ENCODE results near the gene MED29.
A peak's percentile ranks its signal among the peaks of the same experiment; 100 is the strongest.

Gene MED29

DNA sequence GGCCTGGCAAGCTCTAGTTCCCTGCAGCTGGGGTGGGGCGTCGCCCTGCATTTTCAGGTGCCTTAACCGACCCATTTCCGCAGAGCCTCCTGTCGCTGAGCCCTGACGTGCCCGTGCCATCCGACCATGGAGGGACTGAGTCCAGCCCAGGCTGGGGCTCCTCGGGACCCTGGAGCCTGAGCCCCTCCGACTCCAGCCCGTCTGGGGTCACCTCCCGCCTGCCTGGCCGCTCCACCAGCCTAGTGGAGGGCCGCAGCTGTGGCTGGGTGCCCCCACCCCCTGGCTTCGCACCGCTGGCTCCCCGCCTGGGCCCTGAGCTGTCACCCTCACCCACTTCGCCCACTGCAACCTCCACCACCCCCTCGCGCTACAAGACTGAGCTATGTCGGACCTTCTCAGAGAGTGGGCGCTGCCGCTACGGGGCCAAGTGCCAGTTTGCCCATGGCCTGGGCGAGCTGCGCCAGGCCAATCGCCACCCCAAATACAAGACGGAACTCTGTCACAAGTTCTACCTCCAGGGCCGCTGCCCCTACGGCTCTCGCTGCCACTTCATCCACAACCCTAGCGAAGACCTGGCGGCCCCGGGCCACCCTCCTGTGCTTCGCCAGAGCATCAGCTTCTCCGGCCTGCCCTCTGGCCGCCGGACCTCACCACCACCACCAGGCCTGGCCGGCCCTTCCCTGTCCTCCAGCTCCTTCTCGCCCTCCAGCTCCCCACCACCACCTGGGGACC, 16.6 kb downstream of the MED29 start:
- H3K27me3 ChIP-seq (ENCODE audit: insufficient read depth, low read depth) = no peaks in the 10 kb centered on the region
- no peaks in the 10 kb centered on the region for H3K36me3 ChIP-seq (ENCODE audit: insufficient read depth)
- H3K4me2 ChIP-seq = peak overlapping the region; percentile 71
- no peak overlapping the region for H2AFZ ChIP-seq (ENCODE audit: low read depth)
- no peak overlapping the region for H3K4me3 ChIP-seq (IDR thresholded peaks at IDR 0.05; ENCODE audit: insufficient read depth, low read depth, low read length)
- H3K4me1 ChIP-seq (ENCODE audit: low read depth, poor library complexity, severe bottlenecking) = peaks cover 57% of the 10 kb centered on the region
- peak overlapping the region; percentile 61 for H3K27ac ChIP-seq
- peak overlapping the region; percentile 53 for H3K9ac ChIP-seq
- TF ChIP-seq, protein P1, sequence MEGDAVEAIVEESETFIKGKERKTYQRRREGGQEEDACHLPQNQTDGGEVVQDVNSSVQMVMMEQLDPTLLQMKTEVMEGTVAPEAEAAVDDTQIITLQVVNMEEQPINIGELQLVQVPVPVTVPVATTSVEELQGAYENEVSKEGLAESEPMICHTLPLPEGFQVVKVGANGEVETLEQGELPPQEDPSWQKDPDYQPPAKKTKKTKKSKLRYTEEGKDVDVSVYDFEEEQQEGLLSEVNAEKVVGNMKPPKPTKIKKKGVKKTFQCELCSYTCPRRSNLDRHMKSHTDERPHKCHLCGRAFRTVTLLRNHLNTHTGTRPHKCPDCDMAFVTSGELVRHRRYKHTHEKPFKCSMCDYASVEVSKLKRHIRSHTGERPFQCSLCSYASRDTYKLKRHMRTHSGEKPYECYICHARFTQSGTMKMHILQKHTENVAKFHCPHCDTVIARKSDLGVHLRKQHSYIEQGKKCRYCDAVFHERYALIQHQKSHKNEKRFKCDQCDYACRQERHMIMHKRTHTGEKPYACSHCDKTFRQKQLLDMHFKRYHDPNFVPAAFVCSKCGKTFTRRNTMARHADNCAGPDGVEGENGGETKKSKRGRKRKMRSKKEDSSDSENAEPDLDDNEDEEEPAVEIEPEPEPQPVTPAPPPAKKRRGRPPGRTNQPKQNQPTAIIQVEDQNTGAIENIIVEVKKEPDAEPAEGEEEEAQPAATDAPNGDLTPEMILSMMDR (conservative IDR thresholded peaks at IDR 0.05; ENCODE audit: low read depth, low read length) = no peak
- no peaks in the 10 kb centered on the region for H4K20me1 ChIP-seq (ENCODE audit: insufficient read depth)
- H3K79me2 ChIP-seq (ENCODE audit: insufficient read depth, low read depth) = peaks cover 24% of the 10 kb centered on the region

DNA sequence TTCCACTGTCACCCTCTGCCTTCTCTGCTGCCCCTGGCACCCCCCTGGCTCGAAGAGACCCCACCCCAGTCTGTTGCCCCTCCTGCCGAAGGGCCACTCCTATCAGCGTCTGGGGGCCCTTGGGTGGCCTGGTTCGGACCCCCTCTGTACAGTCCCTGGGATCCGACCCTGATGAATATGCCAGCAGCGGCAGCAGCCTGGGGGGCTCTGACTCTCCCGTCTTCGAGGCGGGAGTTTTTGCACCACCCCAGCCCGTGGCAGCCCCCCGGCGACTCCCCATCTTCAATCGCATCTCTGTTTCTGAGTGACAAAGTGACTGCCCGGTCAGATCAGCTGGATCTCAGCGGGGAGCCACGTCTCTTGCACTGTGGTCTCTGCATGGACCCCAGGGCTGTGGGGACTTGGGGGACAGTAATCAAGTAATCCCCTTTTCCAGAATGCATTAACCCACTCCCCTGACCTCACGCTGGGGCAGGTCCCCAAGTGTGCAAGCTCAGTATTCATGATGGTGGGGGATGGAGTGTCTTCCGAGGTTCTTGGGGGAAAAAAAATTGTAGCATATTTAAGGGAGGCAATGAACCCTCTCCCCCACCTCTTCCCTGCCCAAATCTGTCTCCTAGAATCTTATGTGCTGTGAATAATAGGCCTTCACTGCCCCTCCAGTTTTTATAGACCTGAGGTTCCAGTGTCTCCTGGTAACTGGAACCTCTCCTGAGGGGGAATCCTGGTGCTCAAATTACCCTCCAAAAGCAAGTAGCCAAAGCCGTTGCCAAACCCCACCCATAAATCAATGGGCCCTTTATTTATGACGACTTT, 17.4 kb downstream of the MED29 start:
- peak overlapping the region; percentile 80; the same call in 1 of the 2 replicates for H3K9ac ChIP-seq
- no peak overlapping the region for H3K4me3 ChIP-seq (IDR thresholded peaks at IDR 0.05; ENCODE audit: insufficient read depth, low read depth, low read length)
- no peaks in the 10 kb centered on the region for H3K36me3 ChIP-seq (ENCODE audit: insufficient read depth)
- H3K27me3 ChIP-seq (ENCODE audit: insufficient read depth, low read depth) = no peaks in the 10 kb centered on the region
- H4K20me1 ChIP-seq (ENCODE audit: insufficient read depth) = no peaks in the 10 kb centered on the region
- peak overlapping the region; percentile 71 for H3K4me2 ChIP-seq
- peaks cover 49% of the 10 kb centered on the region for H3K4me1 ChIP-seq (ENCODE audit: low read depth, poor library complexity, severe bottlenecking)
- peaks cover 24% of the 10 kb centered on the region for H3K79me2 ChIP-seq (ENCODE audit: insufficient read depth, low read depth)
- peak overlapping the region; percentile 61 for H3K27ac ChIP-seq
- TF ChIP-seq, protein P1 (conservative IDR thresholded peaks at IDR 0.05; ENCODE audit: low read depth, low read length) = no peak
- no peak overlapping the region for H2AFZ ChIP-seq (ENCODE audit: low read depth)

DNA sequence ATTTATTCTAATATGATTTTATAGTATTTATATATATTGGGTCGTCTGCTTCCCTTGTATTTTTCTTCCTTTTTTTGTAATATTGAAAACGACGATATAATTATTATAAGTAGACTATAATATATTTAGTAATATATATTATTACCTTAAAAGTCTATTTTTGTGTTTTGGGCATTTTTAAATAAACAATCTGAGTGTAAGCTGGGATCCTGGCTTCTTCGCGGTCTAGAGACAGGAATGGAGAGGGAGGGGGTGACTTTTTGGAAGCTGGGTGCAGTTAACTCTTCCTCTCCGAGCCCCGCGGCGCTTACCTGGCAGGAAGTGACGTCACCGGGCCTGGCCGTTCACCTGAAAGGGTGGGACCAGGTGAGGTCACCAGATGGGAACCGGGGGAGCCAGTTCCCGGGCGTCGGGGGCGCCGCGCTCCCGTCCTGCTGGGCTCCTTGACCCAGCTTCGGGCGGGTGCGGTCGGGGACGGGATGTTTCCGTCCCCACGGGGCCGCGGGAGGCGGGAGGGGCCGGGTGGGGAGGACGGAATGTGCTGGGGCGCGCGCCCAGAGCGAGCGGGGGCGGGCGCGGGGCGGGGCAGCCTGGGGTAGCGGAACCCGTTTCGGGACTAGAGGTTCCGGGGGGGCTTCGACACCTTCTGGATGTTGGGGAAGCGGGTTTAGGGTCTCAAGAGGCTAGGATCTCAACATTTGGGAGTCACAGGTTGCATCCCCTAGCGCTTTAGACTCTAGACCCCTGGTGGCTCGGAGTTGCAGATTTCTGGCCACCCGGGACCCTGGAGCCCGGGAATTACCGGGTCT, 18.2 kb downstream of the MED29 start:
- TF ChIP-seq, protein P1 (conservative IDR thresholded peaks at IDR 0.05; ENCODE audit: low read depth, low read length) = no peak
- peaks cover 24% of the 10 kb centered on the region for H3K79me2 ChIP-seq (ENCODE audit: insufficient read depth, low read depth)
- peak overlapping the region; percentile 80 for H3K9ac ChIP-seq
- H2AFZ ChIP-seq (ENCODE audit: low read depth) = peak overlapping the region; percentile 68
- peak overlapping the region; percentile 61 for H3K27ac ChIP-seq
- no peaks in the 10 kb centered on the region for H3K36me3 ChIP-seq (ENCODE audit: insufficient read depth)
- H3K4me1 ChIP-seq (ENCODE audit: low read depth, poor library complexity, severe bottlenecking) = peaks cover 41% of the 10 kb centered on the region
- H3K27me3 ChIP-seq (ENCODE audit: insufficient read depth, low read depth) = no peaks in the 10 kb centered on the region
- H3K4me3 ChIP-seq (IDR thresholded peaks at IDR 0.05; ENCODE audit: insufficient read depth, low read depth, low read length) = no peak overlapping the region
- H3K4me2 ChIP-seq = peak overlapping the region; percentile 71
- H4K20me1 ChIP-seq (ENCODE audit: insufficient read depth) = no peaks in the 10 kb centered on the region

DNA sequence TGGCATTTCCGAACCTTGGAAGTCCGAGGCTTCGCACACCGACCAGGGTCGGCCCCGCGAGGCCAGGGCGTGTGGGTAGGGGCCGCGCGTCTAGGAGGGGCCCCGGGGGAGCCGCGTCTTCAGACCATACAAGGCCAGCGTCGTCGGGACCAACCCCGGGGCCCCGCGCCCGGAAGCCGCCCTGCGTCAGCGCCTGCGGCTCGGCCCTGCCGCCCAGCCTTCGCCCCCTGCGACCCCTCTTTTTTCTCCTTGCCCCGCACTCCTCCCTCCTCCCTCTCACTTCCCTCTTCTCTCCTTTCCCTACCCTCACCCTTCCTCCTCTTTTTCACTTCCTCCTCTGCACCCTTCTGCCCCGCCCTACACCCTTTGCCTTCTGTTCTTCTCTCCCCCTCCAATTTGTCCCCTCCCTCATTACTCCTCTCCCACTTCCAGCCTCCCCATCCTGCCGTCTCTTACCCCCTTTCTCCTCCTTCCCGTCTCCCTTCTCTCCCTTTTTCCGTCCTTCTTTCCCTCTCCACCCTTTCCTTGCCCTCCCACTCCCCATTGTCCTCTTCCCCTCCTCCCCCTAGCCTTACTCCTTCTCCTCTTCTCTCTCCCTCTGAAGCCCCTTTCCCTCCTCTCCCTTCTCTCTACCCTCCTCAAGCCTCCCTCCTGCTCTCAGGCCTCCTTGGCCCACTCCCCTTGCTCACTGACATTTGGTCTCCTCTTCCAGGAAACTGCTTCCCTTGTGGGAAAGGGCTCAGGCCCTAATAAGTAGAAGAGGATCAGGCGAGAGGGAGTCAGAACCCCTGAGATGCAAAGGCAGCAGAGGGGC, 19.0 kb downstream of the MED29 start:
- H4K20me1 ChIP-seq (ENCODE audit: insufficient read depth) = no peaks in the 10 kb centered on the region
- no peaks in the 10 kb centered on the region for H3K27me3 ChIP-seq (ENCODE audit: insufficient read depth, low read depth)
- H3K4me1 ChIP-seq (ENCODE audit: low read depth, poor library complexity, severe bottlenecking) = peaks cover 33% of the 10 kb centered on the region
- TF ChIP-seq, protein P1 (conservative IDR thresholded peaks at IDR 0.05; ENCODE audit: low read depth, low read length) = no peak
- H3K27ac ChIP-seq = peak overlapping the region; percentile 61
- H3K4me3 ChIP-seq (IDR thresholded peaks at IDR 0.05; ENCODE audit: insufficient read depth, low read depth, low read length) = no peak overlapping the region
- H3K79me2 ChIP-seq (ENCODE audit: insufficient read depth, low read depth) = peaks cover 24% of the 10 kb centered on the region
- H3K4me2 ChIP-seq = peak overlapping the region; percentile 71
- H2AFZ ChIP-seq (ENCODE audit: low read depth) = peak overlapping the region; percentile 68
- no peaks in the 10 kb centered on the region for H3K36me3 ChIP-seq (ENCODE audit: insufficient read depth)
- peak overlapping the region; percentile 80 for H3K9ac ChIP-seq
